Neural progenitor cell (in vitro differentiated cells): Measurements from ENCODE around the gene TMEM145. TPM values are rescaled to one million over a fixed set of nuclear protein-coding genes. Genes with fewer than 3 reads are reported as not detected.

Experiments
- DNase-seq: peaks from one replicate; pipeline ENCODE4 v3.0.0-alpha.2; 2016; ENCODE audit warnings: low spot score
- H2AFZ ChIP-seq: fragments of 200-600 bp; sonication (generic); replicated peaks from 2 replicates; pipeline ENCODE4 v1.6.1; 2016; ENCODE audit warnings: antibody characterized with exemption
- H3F3A ChIP-seq: fragments of 200-600 bp; sonication (generic); 2 replicates; pipeline ENCODE4 v1.6.1; 2016; ENCODE audit warnings: antibody characterized with exemption, low read depth
- H3K27ac ChIP-seq: fragments of 200-600 bp; sonication (generic); 2 replicates; pipeline ENCODE4 v1.5.1; 2016; ENCODE audit warnings: mild to moderate bottlenecking
- H3K27me3 ChIP-seq: fragments of 200-600 bp; sonication (generic); 2 replicates; pipeline ENCODE4 v1.6.1; 2016; ENCODE audit warnings: mild to moderate bottlenecking, moderate library complexity
- H3K36me3 ChIP-seq: fragments of 200-600 bp; sonication (generic); 2 replicates; pipeline ENCODE4 v1.5.1; 2016
- H3K4me1 ChIP-seq: fragments of 200-600 bp; sonication (generic); 2 replicates; pipeline ENCODE4 v1.6.1; 2016; ENCODE audit warnings: mixed run types
- H3K4me2 ChIP-seq: fragments of 200-600 bp; sonication (generic); 2 replicates; pipeline ENCODE4 v1.6.1; 2016
- H3K4me3 ChIP-seq: fragments of 200-600 bp; sonication (generic); 2 replicates; pipeline ENCODE4 v1.5.1; 2016
- H3K79me2 ChIP-seq: fragments of 200-600 bp; sonication (generic); 2 replicates; pipeline ENCODE4 v1.6.1; 2016; ENCODE audit warnings: low read depth
- H3K9ac ChIP-seq: fragments of 200-600 bp; sonication (generic); 2 replicates; pipeline ENCODE4 v1.6.1; 2016
- H3K9me3 ChIP-seq: fragments of 200-600 bp; sonication (generic); 2 replicates; pipeline ENCODE4 v1.5.1; 2016; ENCODE audit warnings: low read depth
- H4K20me1 ChIP-seq: fragments of 200-600 bp; sonication (generic); 2 replicates; pipeline ENCODE4 v1.6.1; 2016; ENCODE audit warnings: low read depth
- H3K27ac Mint-ChIP-seq: 3 replicates; pipeline ENCODE4 v1.8.0; 2021; ENCODE audit warnings: mixed read lengths
- H3K27me3 Mint-ChIP-seq: 2 replicates; pipeline ENCODE4 v1.8.0; 2022; ENCODE audit warnings: low read depth, mild to moderate bottlenecking, inconsistent platforms, moderate library complexity, mixed read lengths; ENCODE audit not compliant: insufficient read depth
- H3K36me3 Mint-ChIP-seq: 3 replicates; pipeline ENCODE4 v1.8.0; 2021; ENCODE audit warnings: mixed read lengths
- H3K4me1 Mint-ChIP-seq: 3 replicates; pipeline ENCODE4 v1.8.0; 2021; ENCODE audit warnings: mixed read lengths
- H3K4me3 Mint-ChIP-seq: 3 replicates; pipeline ENCODE4 v1.8.0; 2021; ENCODE audit warnings: mild to moderate bottlenecking, moderate library complexity, mixed read lengths
- H3K9me3 Mint-ChIP-seq: 3 replicates; pipeline ENCODE4 v1.8.0; 2020; ENCODE audit warnings: mixed read lengths
- EZH2 ChIP-seq: fragments of 200-600 bp; sonication (generic); IDR thresholded peaks from 2 replicates; pipeline ENCODE4 v1.6.1; 2017; ENCODE audit warnings: antibody characterized with exemption, mild to moderate bottlenecking, moderate library complexity
- EZH2phosphoT487 ChIP-seq: fragments of 200-600 bp; sonication (generic); IDR thresholded peaks from 2 replicates; pipeline ENCODE4 v1.6.1; 2017; ENCODE audit warnings: antibody characterized with exemption
- total RNA-seq: library from RNA; depleted of rRNA; stranded (reverse); fragments of >200 nt; gene quantifications from 2 replicates; pipeline ENCODE4 v1.2.3, GENCODE V29; 2015; ENCODE audit warnings: low replicate concordance
- TF ChIP-seq, protein P1 (sequence below): fragments of 200-600 bp; sonication (generic); IDR thresholded peaks from 2 replicates; pipeline ENCODE4 v1.5.1; 2017; ENCODE audit warnings: antibody characterized with exemption, mild to moderate bottlenecking

The TMEM145 gene
- total RNA-seq, 1 donor from 2014 or later: 6.6 TPM

DNA sequence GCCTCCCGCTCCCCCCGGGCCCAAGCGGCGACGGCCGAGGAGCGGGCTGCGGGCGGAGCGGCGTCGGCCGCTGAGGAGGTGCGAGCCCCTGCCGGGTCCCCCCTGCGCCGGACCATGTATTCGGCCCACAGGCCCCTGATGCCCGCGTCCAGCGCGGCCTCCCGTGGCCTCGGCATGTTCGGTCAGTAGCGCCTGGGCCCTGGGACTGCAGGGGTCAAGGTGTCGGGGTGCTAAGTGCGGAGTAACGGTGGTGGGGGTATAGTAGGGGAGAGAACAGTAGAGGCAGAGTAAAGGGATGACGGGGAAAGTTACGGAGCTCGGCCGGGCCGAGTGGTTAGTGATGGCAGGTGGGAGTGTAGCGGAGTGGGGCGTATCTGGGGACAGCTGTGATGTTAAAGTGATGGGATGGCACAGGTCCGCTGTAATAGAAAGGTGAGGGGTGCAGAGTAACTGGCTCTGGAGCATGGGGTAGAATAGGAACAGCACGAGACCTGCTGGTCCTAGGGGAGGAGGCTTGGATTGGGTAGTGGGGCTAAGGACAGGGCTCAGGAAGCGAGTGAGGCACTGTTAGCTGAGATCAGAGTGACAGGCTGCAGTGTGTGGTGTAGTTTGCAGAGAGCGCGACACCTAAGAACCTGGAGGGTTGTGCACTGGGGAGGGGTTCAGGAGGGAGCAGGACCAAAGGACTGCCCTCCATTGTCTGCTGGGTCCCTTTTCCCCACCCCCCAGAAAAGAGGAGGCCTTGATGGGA, 28.3 kb upstream of the TMEM145 start:
- Mint-ChIP-seq H3K36me3 (peaks cover 7% of the 10 kb centered on the region), H3K4me1 (peaks cover 31% of the 10 kb centered on the region), H3K27ac (peak overlapping the region; percentile 85), H3K27me3 (peaks cover 11% of the 10 kb centered on the region), H3K4me3 (peak overlapping the region; percentile 95), H3K9me3 (no peaks in the 10 kb centered on the region)
- no peak overlapping the region for H3K27ac ChIP-seq
- peak; percentile 56 for DNase-seq
- peaks cover 26% of the 10 kb centered on the region for H3K79me2 ChIP-seq
- H3K4me1 ChIP-seq: peaks cover 36% of the 10 kb centered on the region
- no peak overlapping the region for H2AFZ ChIP-seq
- H3K36me3 ChIP-seq: no peaks in the 10 kb centered on the region
- peak overlapping the region; percentile 99 for H3K4me2 ChIP-seq
- no peaks in the 10 kb centered on the region for H3K9me3 ChIP-seq
- TF ChIP-seq, protein P1, sequence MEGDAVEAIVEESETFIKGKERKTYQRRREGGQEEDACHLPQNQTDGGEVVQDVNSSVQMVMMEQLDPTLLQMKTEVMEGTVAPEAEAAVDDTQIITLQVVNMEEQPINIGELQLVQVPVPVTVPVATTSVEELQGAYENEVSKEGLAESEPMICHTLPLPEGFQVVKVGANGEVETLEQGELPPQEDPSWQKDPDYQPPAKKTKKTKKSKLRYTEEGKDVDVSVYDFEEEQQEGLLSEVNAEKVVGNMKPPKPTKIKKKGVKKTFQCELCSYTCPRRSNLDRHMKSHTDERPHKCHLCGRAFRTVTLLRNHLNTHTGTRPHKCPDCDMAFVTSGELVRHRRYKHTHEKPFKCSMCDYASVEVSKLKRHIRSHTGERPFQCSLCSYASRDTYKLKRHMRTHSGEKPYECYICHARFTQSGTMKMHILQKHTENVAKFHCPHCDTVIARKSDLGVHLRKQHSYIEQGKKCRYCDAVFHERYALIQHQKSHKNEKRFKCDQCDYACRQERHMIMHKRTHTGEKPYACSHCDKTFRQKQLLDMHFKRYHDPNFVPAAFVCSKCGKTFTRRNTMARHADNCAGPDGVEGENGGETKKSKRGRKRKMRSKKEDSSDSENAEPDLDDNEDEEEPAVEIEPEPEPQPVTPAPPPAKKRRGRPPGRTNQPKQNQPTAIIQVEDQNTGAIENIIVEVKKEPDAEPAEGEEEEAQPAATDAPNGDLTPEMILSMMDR: no peak
- TF ChIP-seq EZH2 (no peak), EZH2phosphoT487 (no peak)
- peak overlapping the region; percentile 90 for H3K4me3 ChIP-seq
- H3K9ac ChIP-seq: peak overlapping the region; percentile 15
- H4K20me1 ChIP-seq: peaks cover 47% of the 10 kb centered on the region
- peaks cover 44% of the 10 kb centered on the region for H3F3A ChIP-seq
- no peaks in the 10 kb centered on the region for H3K27me3 ChIP-seq

- Histone ChIP-seq H3K4me3 (peak overlapping the region; percentile 90), H3K4me2 (peak overlapping the region; percentile 99), H4K20me1 (peaks cover 55% of the 10 kb centered on the region), H3K9ac (peak overlapping the region; percentile 15), H2AFZ (no peak overlapping the region), H3F3A (peaks cover 38% of the 10 kb centered on the region), H3K36me3 (no peaks in the 10 kb centered on the region), H3K9me3 (no peaks in the 10 kb centered on the region), H3K4me1 (peaks cover 36% of the 10 kb centered on the region), H3K79me2 (peaks cover 26% of the 10 kb centered on the region), H3K27me3 (no peaks in the 10 kb centered on the region), H3K27ac (no peak overlapping the region)
- peak; percentile 46 for DNase-seq
- TF ChIP-seq EZH2 (no peak), EZH2phosphoT487 (no peak)
- TF ChIP-seq, protein P1: no peak
- H3K4me3 Mint-ChIP-seq: peak overlapping the region; percentile 95
- H3K27ac Mint-ChIP-seq: no peak overlapping the region
- peaks cover 11% of the 10 kb centered on the region for H3K27me3 Mint-ChIP-seq
- peaks cover 31% of the 10 kb centered on the region for H3K4me1 Mint-ChIP-seq
- peaks cover 8% of the 10 kb centered on the region for H3K36me3 Mint-ChIP-seq
- no peaks in the 10 kb centered on the region for H3K9me3 Mint-ChIP-seq
Observed at GRCh38 chr19:42285541-42285941, 27.6 kb upstream of the TMEM145 start.

DNA sequence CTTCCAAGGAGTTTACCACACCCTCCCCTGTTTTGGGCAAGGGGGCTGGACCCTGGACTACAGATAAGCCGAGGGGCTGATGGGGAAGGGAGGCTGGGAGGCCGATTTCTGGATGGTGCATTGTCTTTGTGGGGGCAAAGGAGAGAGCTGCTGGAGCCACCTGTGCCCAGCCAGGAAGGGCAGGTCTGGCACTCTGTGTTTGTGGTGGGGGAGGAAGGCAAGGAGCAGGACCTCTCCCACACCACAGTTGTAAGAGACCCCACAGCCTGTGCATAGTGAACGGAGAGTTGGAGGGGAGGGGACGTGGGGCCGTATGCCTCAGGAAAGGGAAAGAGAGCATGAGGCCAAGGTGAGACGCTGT, 27.1 kb upstream of the TMEM145 start:
- peak overlapping the region; percentile 95 for H3K4me3 Mint-ChIP-seq
- no peak for TF ChIP-seq EZH2
- TF ChIP-seq EZH2phosphoT487: no peak
- TF ChIP-seq, protein P1: no peak
- Histone ChIP-seq H3K27ac (no peak overlapping the region), H3K9ac (no peak overlapping the region), H3K4me3 (peak overlapping the region; percentile 90), H2AFZ (no peak overlapping the region), H4K20me1 (peaks cover 59% of the 10 kb centered on the region), H3K36me3 (no peaks in the 10 kb centered on the region), H3F3A (peaks cover 35% of the 10 kb centered on the region), H3K27me3 (no peaks in the 10 kb centered on the region), H3K4me1 (peaks cover 36% of the 10 kb centered on the region), H3K79me2 (peaks cover 26% of the 10 kb centered on the region), H3K4me2 (peak overlapping the region; percentile 99), H3K9me3 (no peaks in the 10 kb centered on the region)
- H3K4me1 Mint-ChIP-seq: peaks cover 31% of the 10 kb centered on the region
- peaks cover 8% of the 10 kb centered on the region for H3K36me3 Mint-ChIP-seq
- H3K27me3 Mint-ChIP-seq: peaks cover 11% of the 10 kb centered on the region
- H3K9me3 Mint-ChIP-seq: no peaks in the 10 kb centered on the region
- peak overlapping the region; percentile 21 for H3K27ac Mint-ChIP-seq
- DNase-seq: no peak
